Fibroblast of the aortic adventitia (primary cell): ENCODE results near the gene DNAAF3. TPM values are rescaled to one million over a fixed set of nuclear protein-coding genes. Genes with fewer than 3 reads are reported as not detected.
"Not testable (repeated sequence)": the region's sequence is repeated elsewhere in the genome, so short reads cannot be mapped to it uniquely, and the experiment has no call there.

Experiments
- DNase-seq: peaks from one replicate; pipeline ENCODE4 v3.0.0-alpha.2; 2010; ENCODE audit warnings: low read depth
- H3K4me3 ChIP-seq: 2 replicates; pipeline ENCODE4 v1.5.1; 2011; ENCODE audit warnings: low read depth, mild to moderate bottlenecking, control low read depth, low read length, moderate library complexity
- CTCF ChIP-seq: IDR thresholded peaks from 2 replicates; pipeline ENCODE4 v1.5.1; 2011; ENCODE audit warnings: mild to moderate bottlenecking, low read length, control low read depth, inconsistent platforms; ENCODE audit not compliant: insufficient read depth
- total RNA-seq: library from RNA; depleted of rRNA; stranded (reverse); fragments of >200 nt; gene quantifications from 2 replicates; pipeline ENCODE4 v1.2.3, GENCODE V29; 2012; ENCODE audit warnings: low replicate concordance

The DNAAF3 gene
- total RNA-seq, 1 donor: 1.5 TPM

GRCh38 chr19:55160128-55160985, 6.1 kb downstream of the DNAAF3 start:
- peak; percentile 98 for TF ChIP-seq CTCF
- peak overlapping the region; percentile 28 for H3K4me3 ChIP-seq
- peak; percentile 83 for DNase-seq

- DNase-seq: peak; percentile 87
- H3K4me3 ChIP-seq: peak overlapping the region; percentile 44
- no peak for TF ChIP-seq CTCF
Measured at GRCh38 chr19:55158848-55159749, 7.3 kb downstream of the DNAAF3 start.

GRCh38 chr19:55158423-55158822, 8.0 kb downstream of the DNAAF3 start:
- no peak for DNase-seq
- H3K4me3 ChIP-seq: no peak overlapping the region
- TF ChIP-seq CTCF: no peak

- no peak for TF ChIP-seq CTCF
- no peak for DNase-seq
- H3K4me3 ChIP-seq: no peak within 1 kb of the TSS
Measured at GRCh38 chr19:55157064-55157908, 9.1 kb downstream of the DNAAF3 start, which contains the start of gene TNNI3. Gene TNNI3, minus strand, starts transcription at chr19:55157732. Its CDS starts 143 bp downstream, at chr19:55157589.

GRCh38 chr19:55156202-55157063, 10.0 kb downstream of the DNAAF3 start:
- no peak for TF ChIP-seq CTCF
- H3K4me3 ChIP-seq: no peak overlapping the region
- DNase-seq: peak; percentile 55

GRCh38 chr19:55155784-55156183, 10.6 kb downstream of the DNAAF3 start:
- not testable (repeated sequence) for DNase-seq

More at GRCh38 chr19:55155784-55156183, 10.6 kb downstream of the DNAAF3 start:
- not testable (repeated sequence) for H3K4me3 ChIP-seq
